Fibroblast of lung (primary cell): ENCODE data around the gene MICAL3. TPM values are rescaled to one million over a fixed set of nuclear protein-coding genes. Genes with fewer than 3 reads are reported as not detected.
A peak's percentile ranks its signal among the peaks of the same experiment; 100 is the strongest.
"Not testable (repeated sequence)": the region's sequence is repeated elsewhere in the genome, so short reads cannot be mapped to it uniquely, and the experiment has no call there.

Experiments used
- DNase-seq, 2 donors: peaks; one replicate each; pipeline versions ENCODE4 v3.0.0 to v3.0.0-alpha.2; 2010; ENCODE audit warnings: low read depth in 2 of 2
- H2AFZ ChIP-seq: 2 replicates; pipeline ENCODE4 v1.5.1; 2012; ENCODE audit warnings: low read length, control low read depth, inconsistent platforms
- H3K27ac ChIP-seq: 2 replicates; pipeline ENCODE4 v1.5.1; 2011; ENCODE audit warnings: low read length, control low read depth; ENCODE audit not compliant: insufficient read depth
- H3K27me3 ChIP-seq: 2 replicates; pipeline ENCODE4 v1.5.1; 2011; ENCODE audit warnings: mild to moderate bottlenecking, low read length; ENCODE audit not compliant: control insufficient read depth, insufficient read depth
- H3K36me3 ChIP-seq: 2 replicates; pipeline ENCODE4 v1.5.1; 2011; ENCODE audit warnings: low read length; ENCODE audit not compliant: control insufficient read depth, insufficient read depth
- H3K4me1 ChIP-seq: 2 replicates; pipeline ENCODE4 v1.5.1; 2011; ENCODE audit warnings: low read length; ENCODE audit not compliant: control insufficient read depth, insufficient read depth; ENCODE audit errors: extremely low read depth
- H3K4me2 ChIP-seq: 2 replicates; pipeline ENCODE4 v1.5.1; 2011; ENCODE audit warnings: low read length, control low read depth; ENCODE audit not compliant: insufficient read depth; ENCODE audit errors: extremely low read depth
- H3K4me3 ChIP-seq, 4 experiments: fragments of 200-600 bp in 1 of 4; sonication (generic) in 1 of 4; replicated peaks in 1 of 4; 2 replicates each; pipeline ENCODE4 v1.5.1; 2011 to 2016; ENCODE audit warnings: low read length in 4 of 4, low read depth in 3 of 4, mild to moderate bottlenecking in 3 of 4, control low read depth in 2 of 4, inconsistent platforms in 1 of 4, mixed read lengths in 1 of 4; ENCODE audit not compliant: insufficient read depth in 1 of 4; ENCODE audit errors: control extremely low read depth in 1 of 4
- H3K79me2 ChIP-seq: 2 replicates; pipeline ENCODE4 v1.5.1; 2012; ENCODE audit warnings: mild to moderate bottlenecking, low read length, inconsistent platforms; ENCODE audit not compliant: control insufficient read depth, insufficient read depth
- H3K9ac ChIP-seq: 2 replicates; pipeline ENCODE4 v1.5.1; 2011; ENCODE audit warnings: mild to moderate bottlenecking, low read length, control low read depth; ENCODE audit not compliant: insufficient read depth
- H3K9me3 ChIP-seq: 2 replicates; pipeline ENCODE4 v1.5.1; 2012; ENCODE audit warnings: low read depth, low read length; ENCODE audit not compliant: control insufficient read depth, insufficient read depth
- H4K20me1 ChIP-seq: 2 replicates; pipeline ENCODE4 v1.5.1; 2011; ENCODE audit warnings: low read length; ENCODE audit not compliant: control insufficient read depth, insufficient read depth; ENCODE audit errors: extremely low read depth
- CTCF ChIP-seq, 2 donors: IDR thresholded peaks in 1 of 2; conservative IDR thresholded peaks in 1 of 2; 1 replicate in 1 of 2; 2 replicates in 1 of 2; pipeline ENCODE4 v1.5.1; 2011 to 2012; ENCODE audit warnings: low read length in 2 of 2, control low read depth in 1 of 2, inconsistent platforms in 1 of 2, low read depth in 1 of 2, mild to moderate bottlenecking in 1 of 2
- EZH2 ChIP-seq: IDR thresholded peaks from 2 replicates; pipeline ENCODE4 v1.5.1; 2012; ENCODE audit warnings: low read length, control low read depth, mild to moderate bottlenecking; ENCODE audit errors: missing control alignments
- polyA plus RNA-seq, 2 donors: library from polyadenylated mRNA; depleted of rRNA in 1 of 2; stranded (reverse) in 1 of 2; unstranded in 1 of 2; fragments of >200 nt; gene quantifications; 2 replicates each; pipeline ENCODE4 v1.2.1, GENCODE V29; 2011 to 2012; ENCODE audit warnings: missing spikeins in 1 of 2
- total RNA-seq: library from RNA; depleted of rRNA; stranded (reverse); fragments of >200 nt; gene quantifications from 2 replicates; pipeline ENCODE4 v1.2.1, GENCODE V29; 2014

The MICAL3 gene
- total and polyA plus RNA-seq, 2 donors (not counting 1 experiment from before 2014, with no cell fraction given), result 10.8 to 22.6 TPM

GRCh38 chr22:18071968-18072310, 47.6 kb upstream of the MICAL3 start:
- no peak for TF ChIP-seq EZH2
- TF ChIP-seq CTCF (conservative IDR thresholded peaks at IDR 0.05 in 1 of 2, IDR thresholded peaks at IDR 0.05 in 1 of 2; ENCODE audit: low read depth in 1 of 2, low read length in 2 of 2), result no peak
- Histone ChIP-seq H4K20me1 (no peaks in the 10 kb centered on the region), H3K36me3 (no peaks in the 10 kb centered on the region), H3K9ac (no peak overlapping the region), H2AFZ (no peak overlapping the region), H3K4me1 (peaks cover 6% of the 10 kb centered on the region), H3K4me3 (no peak overlapping the region), H3K27ac (no peak overlapping the region), H3K9me3 (no peaks in the 10 kb centered on the region), H3K79me2 (no peaks in the 10 kb centered on the region), H3K4me2 (no peak overlapping the region), H3K27me3 (peaks cover 2% of the 10 kb centered on the region)
- DNase-seq, result no peak

GRCh38 chr22:18071307-18071967, 47.1 kb upstream of the MICAL3 start:
- H3K4me3 ChIP-seq, DNase-seq, H3K27me3 ChIP-seq, H3K27ac ChIP-seq, H4K20me1 ChIP-seq, H2AFZ ChIP-seq, H3K79me2 ChIP-seq, H3K36me3 ChIP-seq, H3K4me2 ChIP-seq, H3K9me3 ChIP-seq, H3K9ac ChIP-seq, H3K4me1 ChIP-seq: not testable (repeated sequence)

- peaks cover 3% of the 10 kb centered on the region for H3K27me3 ChIP-seq
- no peaks in the 10 kb centered on the region for H3K79me2 ChIP-seq
- DNase-seq, result no peak
- H3K4me3 ChIP-seq, result no peak overlapping the region
- no peaks in the 10 kb centered on the region for H3K4me1 ChIP-seq
- no peak overlapping the region for H2AFZ ChIP-seq
- H3K4me2 ChIP-seq, result no peak overlapping the region
- H3K9me3 ChIP-seq, result no peaks in the 10 kb centered on the region
- H3K9ac ChIP-seq, result no peak overlapping the region
- peak; percentile 17 to 21 for TF ChIP-seq CTCF (conservative IDR thresholded peaks at IDR 0.05 in 1 of 2, IDR thresholded peaks at IDR 0.05 in 1 of 2; ENCODE audit: low read depth in 1 of 2, low read length in 2 of 2)
- no peak for TF ChIP-seq EZH2
- H4K20me1 ChIP-seq, result no peaks in the 10 kb centered on the region
- no peaks in the 10 kb centered on the region for H3K36me3 ChIP-seq
- no peak overlapping the region for H3K27ac ChIP-seq
These were observed 46.4 kb upstream of the MICAL3 start for GRCh38 chr22:18070556-18071306.
